Stimulated activated naive B cell treated with anti-CD40 and anti-IgM and Interleukin-4, amounts not matched to agents 10 μg/mL and 1 μg/mL and 100 μg/mL, for 72 hours (primary cell): Measurements from ENCODE around the gene ERICH6.

Experiments used
- ATAC-seq, 2 donors: fragments of 150-1000 bp; cut with Tn5 transposase; replicated peaks; 2 replicates each; pipeline ENCODE4 v1.10.0; 2021; ENCODE audit warnings: moderate library complexity in 1 of 2
- DNase-seq: peaks from one replicate; pipeline ENCODE4 v3.0.0; 2021
- H3K27ac Mint-ChIP-seq: one replicate; pipeline ENCODE4 v1.8.0; 2022; ENCODE audit warnings: mild to moderate bottlenecking, mixed read lengths
- H3K27me3 Mint-ChIP-seq, 2 donors: one replicate each; pipeline ENCODE4 v1.8.0; 2022; ENCODE audit warnings: mixed read lengths in 2 of 2
- H3K36me3 Mint-ChIP-seq, 2 donors: one replicate each; pipeline ENCODE4 v1.8.0; 2022; ENCODE audit warnings: mixed read lengths in 2 of 2, mild to moderate bottlenecking in 1 of 2
- H3K4me1 Mint-ChIP-seq, 2 donors: one replicate each; pipeline ENCODE4 v1.8.0; 2022; ENCODE audit warnings: mixed read lengths in 2 of 2, mild to moderate bottlenecking in 1 of 2
- H3K4me3 Mint-ChIP-seq, 2 donors: one replicate each; pipeline ENCODE4 v1.8.0; 2022; ENCODE audit warnings: mild to moderate bottlenecking in 2 of 2, mixed read lengths in 2 of 2, moderate library complexity in 1 of 2
- H3K9me3 Mint-ChIP-seq, 2 donors: one replicate each; pipeline ENCODE4 v1.8.0; 2022; ENCODE audit warnings: mixed read lengths in 2 of 2, mild to moderate bottlenecking in 1 of 2

ERICH6 gene

DNA sequence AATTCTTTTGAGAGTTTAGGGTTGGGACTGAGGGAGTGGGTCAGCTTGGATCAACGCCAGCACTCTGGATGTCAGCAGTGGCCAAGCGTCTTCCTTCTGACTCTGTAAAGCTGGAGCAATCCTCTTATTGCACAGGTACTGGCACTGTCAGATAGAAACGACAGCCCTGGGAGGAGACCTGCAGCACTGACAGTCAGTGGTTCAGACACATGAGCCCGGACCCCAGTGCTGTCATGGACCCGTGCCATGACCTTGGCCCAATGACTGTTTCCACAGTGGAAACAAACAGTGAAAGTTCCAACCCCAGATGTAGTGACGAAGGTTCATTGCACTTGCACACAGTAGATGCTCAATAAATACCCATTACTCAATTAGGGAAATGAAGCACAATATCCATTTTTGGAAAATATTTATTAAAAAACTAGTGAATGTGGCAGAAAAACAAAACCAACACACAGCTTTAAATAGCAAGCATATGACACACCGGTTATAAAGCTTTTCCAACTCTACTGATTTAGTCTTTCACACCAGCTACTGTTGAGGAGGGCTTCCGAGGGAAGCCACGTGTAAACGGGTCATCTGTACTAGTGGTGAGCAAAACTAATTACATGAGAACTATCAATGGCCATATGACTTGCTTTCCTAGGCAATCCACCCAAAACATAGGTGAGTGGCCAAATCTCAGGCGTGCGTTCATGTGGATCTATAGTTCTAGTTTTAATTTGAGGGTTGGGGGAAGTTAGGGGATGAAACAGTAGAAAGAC is 37.2 kb upstream of the ERICH6 start:
- Mint-ChIP-seq H3K9me3 (peaks cover 0 to 3% of the 10 kb centered on the region in 2 donors), H3K27ac (peak overlapping the region; percentile 99), H3K27me3 (no peaks in the 10 kb centered on the region), H3K4me3 (peak overlapping the region; percentile 72 to 85), H3K4me1 (peaks cover 68 to 99% of the 10 kb centered on the region in 2 donors), H3K36me3 (peaks cover 53 to 79% of the 10 kb centered on the region in 2 donors)
- peak; percentile 60 for DNase-seq
- ATAC-seq, result peak; percentile 51 to 56

GRCh38 chr3:150739877-150740645 is 36.3 kb upstream of the ERICH6 start:
- peaks cover 53 to 79% of the 10 kb centered on the region in 2 donors for H3K36me3 Mint-ChIP-seq
- DNase-seq, result no peak
- peak overlapping the region; percentile 72 to 85 for H3K4me3 Mint-ChIP-seq
- H3K27me3 Mint-ChIP-seq, result no peaks in the 10 kb centered on the region
- H3K4me1 Mint-ChIP-seq, result peaks cover 68 to 99% of the 10 kb centered on the region in 2 donors
- peak overlapping the region; percentile 99 for H3K27ac Mint-ChIP-seq
- peaks cover 0 to 3% of the 10 kb centered on the region in 2 donors for H3K9me3 Mint-ChIP-seq
- peak; percentile 39 to 59 for ATAC-seq

DNA sequence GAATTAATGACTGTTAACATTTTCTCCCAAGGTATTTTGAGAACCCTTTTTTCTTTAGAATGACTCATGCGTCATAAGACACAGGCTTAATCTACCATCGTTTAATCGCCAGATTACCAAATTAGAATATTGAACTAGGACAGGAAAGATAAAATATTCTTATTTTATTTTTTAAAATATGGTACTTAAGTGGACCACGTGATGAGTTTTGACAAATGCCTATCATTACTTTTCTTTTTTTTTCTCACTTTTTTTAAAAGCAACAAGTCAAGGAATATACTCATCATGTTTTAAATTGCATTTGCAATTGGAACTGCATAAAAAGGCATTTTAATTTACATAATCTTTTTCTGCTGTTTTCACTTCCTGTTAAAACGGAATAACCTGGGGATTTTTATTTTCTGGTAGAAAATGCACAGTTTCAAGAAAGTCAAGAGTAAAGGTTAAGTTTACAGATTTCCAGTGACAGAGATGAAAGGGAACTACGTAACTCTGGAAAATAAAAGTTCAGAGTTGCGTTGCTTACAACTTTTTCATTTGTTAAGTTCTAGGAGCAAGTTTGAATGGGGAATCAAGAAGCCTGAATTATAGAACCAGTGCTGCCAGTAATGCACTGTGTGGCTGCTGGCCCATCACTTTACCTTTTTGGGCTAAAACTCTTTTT is 35.6 kb upstream of the ERICH6 start:
- peak; percentile 42 to 54 for ATAC-seq
- Mint-ChIP-seq H3K36me3 (peaks cover 49 to 77% of the 10 kb centered on the region in 2 donors), H3K4me3 (peak overlapping the region; percentile 72 to 85), H3K4me1 (peaks cover 61 to 94% of the 10 kb centered on the region in 2 donors), H3K27ac (peak overlapping the region; percentile 99), H3K27me3 (no peaks in the 10 kb centered on the region), H3K9me3 (peaks cover 0 to 3% of the 10 kb centered on the region in 2 donors)
- no peak for DNase-seq

- peaks cover 46 to 79% of the 10 kb centered on the region in 2 donors for H3K36me3 Mint-ChIP-seq
- H3K27me3 Mint-ChIP-seq, result no peaks in the 10 kb centered on the region
- ATAC-seq (no peak), DNase-seq (no peak)
- H3K27ac Mint-ChIP-seq, result peak overlapping the region; percentile 99
- peak overlapping the region; percentile 19 to 30 for H3K4me3 Mint-ChIP-seq
- H3K4me1 Mint-ChIP-seq, result peaks cover 60 to 90% of the 10 kb centered on the region in 2 donors
- H3K9me3 Mint-ChIP-seq, result peaks cover 0 to 3% of the 10 kb centered on the region in 2 donors
These were observed 35.0 kb upstream of the ERICH6 start for GRCh38 chr3:150738688-150739087.

GRCh38 chr3:150737874-150738679 is 34.4 kb upstream of the ERICH6 start:
- Mint-ChIP-seq H3K4me1 (peaks cover 57 to 90% of the 10 kb centered on the region in 2 donors), H3K4me3 (peak overlapping the region; percentile 28 to 30), H3K36me3 (peaks cover 46 to 79% of the 10 kb centered on the region in 2 donors), H3K27ac (peak overlapping the region; percentile 99), H3K9me3 (peaks cover 0 to 3% of the 10 kb centered on the region in 2 donors), H3K27me3 (no peaks in the 10 kb centered on the region)
- DNase-seq (no peak), ATAC-seq (peak; percentile 27 to 28)

DNA sequence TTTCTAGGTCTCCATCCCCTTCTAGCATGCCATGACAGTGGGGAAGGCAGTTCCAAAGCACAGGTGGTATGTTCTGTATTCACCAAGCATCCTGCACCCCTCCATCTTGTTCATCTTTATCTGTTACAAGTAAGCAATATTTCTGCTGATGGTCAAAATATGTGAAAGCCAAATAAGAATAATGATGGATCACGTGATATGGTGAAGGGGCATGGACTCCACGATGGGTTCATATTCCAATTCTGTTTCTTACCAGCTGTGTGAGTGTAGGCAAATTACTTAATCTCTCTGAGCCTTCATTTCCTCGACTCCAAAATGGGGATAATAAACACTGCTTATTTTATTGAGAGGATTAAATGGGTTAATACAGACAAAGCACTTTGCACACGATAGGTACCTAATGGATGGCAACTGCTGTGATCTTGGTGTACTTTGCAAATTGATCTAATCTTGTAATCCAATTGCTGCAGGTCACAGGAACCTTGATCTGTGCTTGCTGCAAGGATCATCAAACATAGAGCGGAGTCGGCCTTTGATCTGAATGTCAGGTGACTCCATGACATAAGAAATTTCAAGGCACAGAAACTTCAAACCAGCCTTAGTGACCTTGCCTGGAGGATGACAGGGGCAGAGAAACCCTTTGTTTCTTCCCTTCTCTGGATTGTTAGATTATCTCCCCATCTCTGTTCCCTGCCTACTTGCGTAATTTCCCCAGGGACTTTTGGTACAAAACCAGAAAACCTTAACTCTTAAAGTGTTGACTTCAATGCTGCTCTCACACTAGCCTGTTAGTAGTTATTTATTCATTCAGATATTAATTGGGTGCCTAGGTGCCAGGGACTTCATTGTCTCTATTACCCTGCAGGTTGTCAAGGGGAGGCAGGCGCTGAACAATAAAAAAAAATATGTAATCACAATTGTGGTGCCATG is 33.4 kb upstream of the ERICH6 start:
- H3K4me3 Mint-ChIP-seq, result peak overlapping the region in 1 of 2 donors; percentile 30
- H3K36me3 Mint-ChIP-seq, result peaks cover 39 to 73% of the 10 kb centered on the region in 2 donors
- H3K27me3 Mint-ChIP-seq, result no peaks in the 10 kb centered on the region
- no peak for DNase-seq
- H3K4me1 Mint-ChIP-seq, result peaks cover 49 to 85% of the 10 kb centered on the region in 2 donors
- H3K9me3 Mint-ChIP-seq, result peaks cover 0 to under 1% of the 10 kb centered on the region in 2 donors
- peak overlapping the region; percentile 99 for H3K27ac Mint-ChIP-seq
- no peak for ATAC-seq

DNA sequence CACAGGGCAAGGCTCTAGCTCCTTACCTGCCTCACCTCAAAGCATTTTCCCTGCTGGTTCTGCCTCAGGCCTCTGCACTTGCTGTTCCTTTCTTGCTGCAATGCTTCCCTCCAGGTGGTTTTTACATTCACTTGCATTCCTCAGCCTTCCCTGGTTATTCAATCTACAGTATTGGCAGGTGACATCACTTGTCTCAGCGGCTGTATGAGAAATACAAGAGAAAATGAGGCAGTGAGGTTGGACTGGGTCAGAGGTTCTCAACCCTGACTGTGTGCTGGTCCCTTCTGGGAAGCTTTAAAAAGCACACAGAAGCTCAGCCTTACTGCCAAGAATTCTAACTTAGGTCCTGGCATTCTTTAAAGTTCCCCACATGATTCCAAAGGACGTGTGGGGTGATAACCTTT is 32.6 kb upstream of the ERICH6 start:
- ATAC-seq (no peak), DNase-seq (no peak)
- Mint-ChIP-seq H3K9me3 (no peaks in the 10 kb centered on the region), H3K27me3 (no peaks in the 10 kb centered on the region), H3K36me3 (peaks cover 31 to 64% of the 10 kb centered on the region in 2 donors), H3K4me1 (peaks cover 44 to 81% of the 10 kb centered on the region in 2 donors), H3K4me3 (no peak overlapping the region), H3K27ac (no peak overlapping the region)

GRCh38 chr3:150734795-150735119 is 31.0 kb upstream of the ERICH6 start:
- no peak for ATAC-seq

GRCh38 chr3:150733936-150734794 is 30.4 kb upstream of the ERICH6 start:
- DNase-seq (no peak), ATAC-seq (no peak)
- Mint-ChIP-seq H3K36me3 (peaks cover 22 to 48% of the 10 kb centered on the region in 2 donors), H3K27me3 (no peaks in the 10 kb centered on the region), H3K27ac (no peak overlapping the region), H3K4me3 (no peak overlapping the region), H3K4me1 (peaks cover 36 to 60% of the 10 kb centered on the region in 2 donors), H3K9me3 (no peaks in the 10 kb centered on the region)

More at GRCh38 chr3:150734795-150735119, 31.0 kb upstream of the ERICH6 start:
- Mint-ChIP-seq H3K27me3 (no peaks in the 10 kb centered on the region), H3K36me3 (peaks cover 22 to 49% of the 10 kb centered on the region in 2 donors), H3K4me3 (no peak overlapping the region), H3K9me3 (no peaks in the 10 kb centered on the region), H3K4me1 (peaks cover 38 to 65% of the 10 kb centered on the region in 2 donors), H3K27ac (no peak overlapping the region)
- no peak for DNase-seq

DNA sequence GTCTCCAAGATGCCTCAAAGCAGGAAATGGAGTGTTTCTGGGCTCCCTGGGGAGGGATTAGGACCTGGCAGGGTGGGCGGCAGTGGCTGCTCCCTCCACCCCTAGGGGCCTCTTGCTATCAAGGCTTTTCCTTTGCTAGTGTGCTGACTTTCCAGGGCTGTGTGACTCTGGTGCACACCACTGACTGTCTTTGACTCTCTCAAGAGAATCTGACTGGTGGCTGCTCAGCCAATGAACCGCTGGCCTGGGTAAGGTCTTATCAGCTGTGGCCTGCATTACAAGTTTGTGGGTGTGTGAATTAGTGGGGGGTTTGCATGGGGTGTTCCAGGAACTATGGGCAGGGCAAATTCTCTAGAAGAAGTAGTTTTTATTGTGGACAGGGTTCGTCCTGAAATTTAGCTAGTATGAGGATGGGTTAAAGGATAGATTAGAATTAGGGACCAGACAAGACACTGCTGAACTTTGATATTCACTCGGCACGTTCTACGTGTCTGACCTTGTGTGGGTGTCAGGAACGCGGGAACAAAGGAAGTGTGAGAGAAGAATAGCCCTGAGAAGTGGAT is 29.7 kb upstream of the ERICH6 start:
- Mint-ChIP-seq H3K36me3 (peaks cover 22 to 48% of the 10 kb centered on the region in 2 donors), H3K4me3 (no peak overlapping the region), H3K9me3 (no peaks in the 10 kb centered on the region), H3K4me1 (peaks cover 34 to 54% of the 10 kb centered on the region in 2 donors), H3K27ac (peak overlapping the region; percentile 56), H3K27me3 (no peaks in the 10 kb centered on the region)
- DNase-seq (no peak), ATAC-seq (peak in 1 of 2 donors; percentile 9)

GRCh38 chr3:150729682-150730360 is 26.1 kb upstream of the ERICH6 start:
- Mint-ChIP-seq H3K4me3 (no peak overlapping the region), H3K9me3 (no peaks in the 10 kb centered on the region), H3K4me1 (peaks cover 10 to 30% of the 10 kb centered on the region in 2 donors), H3K27ac (no peak overlapping the region), H3K27me3 (no peaks in the 10 kb centered on the region), H3K36me3 (peaks cover 5 to 16% of the 10 kb centered on the region in 2 donors)
- DNase-seq, result no peak
- ATAC-seq, result no peak
